NOMO-1 treated with dmso at 0.1 percent for 144 hours (cell line): ENCODE results near the gene EMC1.
"Not testable (repeated sequence)": the region's sequence is repeated elsewhere in the genome, so short reads cannot be mapped to it uniquely, and the experiment has no call there.

Experiments
- DNase-seq: peaks from one replicate; lab custom pipeline; 2025; ENCODE audit not compliant: unreplicated experiment; lab: John Stamatoyannopoulos, UW

The EMC1 gene

GRCh38 chr1:19196331-19196730 is 55.0 kb downstream of the EMC1 start:
- no peak for DNase-seq

GRCh38 chr1:19193004-19193403 is 58.3 kb downstream of the EMC1 start:
- DNase-seq: no peak

- DNase-seq: no peak
Measured at GRCh38 chr1:19191811-19192210, 59.5 kb downstream of the EMC1 start.

GRCh38 chr1:19190468-19190867 is 60.9 kb downstream of the EMC1 start:
- DNase-seq: no peak

GRCh38 chr1:19189270-19189669 is 62.1 kb downstream of the EMC1 start:
- DNase-seq: no peak

GRCh38 chr1:19187852-19188251 is 63.5 kb downstream of the EMC1 start:
- no peak for DNase-seq

GRCh38 chr1:19186001-19186400 is 65.3 kb downstream of the EMC1 start:
- no peak for DNase-seq

GRCh38 chr1:19182223-19182622 is 69.1 kb downstream of the EMC1 start:
- DNase-seq: no peak

- DNase-seq: not testable (repeated sequence)
Measured at GRCh38 chr1:19180265-19180657, 71.1 kb downstream of the EMC1 start.

GRCh38 chr1:19179597-19180264 is 71.6 kb downstream of the EMC1 start:
- DNase-seq: no peak

GRCh38 chr1:19178734-19179398 is 72.5 kb downstream of the EMC1 start:
- DNase-seq: no peak

GRCh38 chr1:19177811-19178210 is 73.5 kb downstream of the EMC1 start:
- no peak for DNase-seq

GRCh38 chr1:19169642-19170041 is 81.7 kb downstream of the EMC1 start:
- DNase-seq: no peak

GRCh38 chr1:19167140-19167539 is 84.2 kb downstream of the EMC1 start:
- DNase-seq: no peak

GRCh38 chr1:19166066-19166465 is 85.3 kb downstream of the EMC1 start:
- no peak for DNase-seq
